HCT116 (cell line): ENCODE measurements around the gene PTPRZ1. TPM values are rescaled to one million over a fixed set of nuclear protein-coding genes. Genes with fewer than 3 reads are reported as not detected.

ENCODE experiments used
- ATAC-seq: fragments of 200-7000 bp; cut with Tn5 transposase; 2 replicates; pipeline ENCODE4 v1.9.1; 2020; ENCODE audit warnings: mild to moderate bottlenecking, moderate library complexity
- BruUV-seq: library from RNA; stranded (reverse); fragments of 400-500 nt; replicated peaks from 2 replicates; lab custom pipeline; 2021; lab: Mats Ljungman, UMichigan
- CTCF ChIA-PET: fragments of 300-600 bp; sonication (Branson Sonifier 250); formaldehyde crosslinking; loops from one replicate; lab custom pipeline; 2021; ENCODE audit warnings: antibody characterized with exemption; lab: Charles Lee
- POLR2A ChIA-PET: fragments of 300-600, 350-600 bp; sonication (Branson Sonifier 250); formaldehyde crosslinking; loops from one replicate; lab custom pipeline; 2021; ENCODE audit warnings: antibody characterized with exemption; lab: Charles Lee
- RAD21 ChIA-PET, 2 experiments: fragments of 300-600 bp; sonication (Branson Sonifier 250); formaldehyde crosslinking; loops; one replicate each; lab custom pipeline; 2023; ENCODE audit warnings: low total read pairs in 2 of 2; ENCODE audit not compliant: uncharacterized antibody in 2 of 2, unreplicated experiment in 2 of 2, low non-redundant PET in 1 of 2; lab: Charles Lee
- DNase-seq: peaks from one replicate; pipeline ENCODE4 v3.0.0-alpha.2; 2010; ENCODE audit warnings: low read depth, low spot score
- H2AFZ ChIP-seq: fragments of 200-600 bp; shearing (Covaris generic), sonication (generic); 2 replicates; pipeline ENCODE4 v1.6.1; 2017; ENCODE audit warnings: low read depth, mixed run types, mixed read lengths, antibody characterized with exemption, low read length; ENCODE audit not compliant: poor library complexity, severe bottlenecking
- H3K27ac ChIP-seq: 2 replicates; pipeline ENCODE4 v1.5.1; 2012; ENCODE audit warnings: low read depth, low read length
- H3K27me3 ChIP-seq: fragments of 200-600 bp; sonication (generic); 2 replicates; pipeline ENCODE4 v1.6.1; 2016; ENCODE audit warnings: mixed run types, low read length, mixed read lengths; ENCODE audit not compliant: insufficient read depth
- H3K36me3 ChIP-seq, 2 experiments: fragments of 200-500 bp in 1 of 2; fragments of 200-600 bp in 1 of 2; sonication (Bioruptor generic) in 1 of 2; sonication (generic) in 1 of 2; 2 replicates each; pipeline versions ENCODE4 v1.5.1 to v1.6.1; 2014 to 2016; ENCODE audit warnings: low read length in 2 of 2, inconsistent platforms in 1 of 2, mixed read lengths in 1 of 2, mixed run types in 1 of 2; ENCODE audit not compliant: insufficient read depth in 2 of 2, control insufficient read depth in 1 of 2
- H3K4me1 ChIP-seq, 2 experiments: fragments of 200-600 bp in 1 of 2; sonication (generic) in 1 of 2; 2 replicates each; pipeline versions ENCODE4 v1.5.1 to v1.6.1; 2012 to 2017; ENCODE audit warnings: low read length in 2 of 2, inconsistent platforms in 1 of 2, mild to moderate bottlenecking in 1 of 2, mixed read lengths in 1 of 2, mixed run types in 1 of 2, moderate library complexity in 1 of 2; ENCODE audit not compliant: insufficient read depth in 2 of 2, control insufficient read depth in 1 of 2
- H3K4me2 ChIP-seq: fragments of 200-600 bp; sonication (generic); 2 replicates; pipeline ENCODE4 v1.6.1; 2017; ENCODE audit warnings: mixed run types, low read length, mixed read lengths
- H3K4me3 ChIP-seq, 2 experiments: fragments of 200-600 bp in 1 of 2; sonication (generic) in 1 of 2; replicated peaks in 1 of 2; 2 replicates each; pipeline ENCODE4 v1.5.1; 2011 to 2016; ENCODE audit warnings: low read length in 2 of 2, control low read depth in 1 of 2, low read depth in 1 of 2, mild to moderate bottlenecking in 1 of 2, mixed read lengths in 1 of 2, mixed run types in 1 of 2
- H3K79me2 ChIP-seq: fragments of 200-600 bp; sonication (generic); 2 replicates; pipeline ENCODE4 v1.6.1; 2017; ENCODE audit warnings: mild to moderate bottlenecking, mixed run types, low read length, moderate library complexity, mixed read lengths; ENCODE audit not compliant: insufficient read depth
- H3K9ac ChIP-seq: fragments of 200-600 bp; sonication (generic); 2 replicates; pipeline ENCODE4 v1.6.1; 2016; ENCODE audit warnings: low read length, mixed read lengths
- H3K9me2 ChIP-seq: fragments of 200-600 bp; sonication (generic), shearing (Covaris generic); 2 replicates; pipeline ENCODE4 v1.6.1; 2017; ENCODE audit warnings: mixed run types, mild to moderate bottlenecking, moderate library complexity; ENCODE audit not compliant: insufficient read depth
- H3K9me3 ChIP-seq, 2 experiments: fragments of 200-500 bp in 1 of 2; fragments of 200-600 bp in 1 of 2; sonication (Bioruptor generic) in 1 of 2; sonication (generic) in 1 of 2; 2 replicates each; pipeline ENCODE4 v1.6.1; 2014 to 2017; ENCODE audit warnings: low read length in 2 of 2, mixed read lengths in 2 of 2, inconsistent platforms in 1 of 2, low read depth in 1 of 2, mild to moderate bottlenecking in 1 of 2, mixed run types in 1 of 2, moderate library complexity in 1 of 2; ENCODE audit not compliant: control insufficient read depth in 1 of 2, insufficient read depth in 1 of 2
- H4K20me1 ChIP-seq: fragments of 200-600 bp; sonication (generic), shearing (Covaris generic); 2 replicates; pipeline ENCODE4 v1.6.1; 2017; ENCODE audit warnings: mixed run types, mild to moderate bottlenecking, moderate library complexity; ENCODE audit not compliant: insufficient read depth
- ATF3 ChIP-seq: IDR thresholded peaks from 2 replicates; pipeline ENCODE4 v1.6.1; 2012
- CBX3 ChIP-seq: IDR thresholded peaks from 2 replicates; pipeline ENCODE4 v1.6.1; 2012; ENCODE audit warnings: low read depth
- CEBPB ChIP-seq: IDR thresholded peaks from 2 replicates; pipeline ENCODE4 v1.6.1; 2012; ENCODE audit warnings: low read depth
- CTCF ChIP-seq, 3 experiments: fragments of 200-600 bp in 1 of 3; sonication (generic) in 1 of 3; IDR thresholded peaks in 2 of 3; conservative IDR thresholded peaks in 1 of 3; 2 replicates each; pipeline ENCODE4 v1.5.1; 2012 to 2017; ENCODE audit warnings: low read depth in 2 of 3, low read length in 2 of 3, antibody characterized with exemption in 1 of 3, borderline replicate concordance in 1 of 3, control low read depth in 1 of 3, mild to moderate bottlenecking in 1 of 3, mixed read lengths in 1 of 3, mixed run types in 1 of 3, moderate library complexity in 1 of 3; ENCODE audit not compliant: insufficient read depth in 1 of 3
- ELF1 ChIP-seq: IDR thresholded peaks from 2 replicates; pipeline ENCODE4 v1.6.1; 2012; ENCODE audit warnings: low read depth, borderline replicate concordance
- EZH2 ChIP-seq: fragments of 200-600 bp; sonication (generic); IDR thresholded peaks from 2 replicates; pipeline ENCODE4 v1.6.1; 2017; ENCODE audit warnings: antibody characterized with exemption, mixed run types
- EZH2phosphoT487 ChIP-seq: fragments of 200-600 bp; IDR thresholded peaks from 2 replicates; pipeline ENCODE4 v1.6.1; 2018; ENCODE audit warnings: antibody characterized with exemption, borderline replicate concordance
- FOSL1 ChIP-seq: IDR thresholded peaks from 2 replicates; pipeline ENCODE4 v1.6.1; 2012; ENCODE audit warnings: low read depth
- MAX ChIP-seq: IDR thresholded peaks from 2 replicates; pipeline ENCODE4 v1.6.1; 2012
- POLR2A ChIP-seq: IDR thresholded peaks from 2 replicates; pipeline ENCODE4 v1.7.0; 2011; ENCODE audit warnings: borderline replicate concordance; ENCODE audit not compliant: insufficient read depth, insufficient read length; ENCODE audit errors: extremely low read depth
- POLR2AphosphoS5 ChIP-seq: IDR thresholded peaks from 2 replicates; pipeline ENCODE4 v1.6.1; 2011; ENCODE audit warnings: mild to moderate bottlenecking, low read depth, low read length, moderate library complexity
- RAD21 ChIP-seq: IDR thresholded peaks from 2 replicates; pipeline ENCODE4 v1.6.1; 2012; ENCODE audit warnings: low read depth, mild to moderate bottlenecking
- REST ChIP-seq: IDR thresholded peaks from 2 replicates; pipeline ENCODE4 v1.6.1; 2012; ENCODE audit warnings: low read depth
- SP1 ChIP-seq: IDR thresholded peaks from 2 replicates; pipeline ENCODE4 v1.6.1; 2012; ENCODE audit warnings: low read depth
- SRF ChIP-seq: IDR thresholded peaks from 2 replicates; pipeline ENCODE4 v1.6.1; 2012; ENCODE audit warnings: low read depth
- YY1 ChIP-seq: IDR thresholded peaks from 2 replicates; pipeline ENCODE4 v1.6.1; 2011; ENCODE audit warnings: low read length, low read depth, moderate library complexity, mild to moderate bottlenecking; ENCODE audit not compliant: insufficient replicate concordance; ENCODE audit errors: extremely low read depth
- ZNF274 ChIP-seq: fragments of 200-500 bp; sonication (Bioruptor generic); IDR thresholded peaks from 2 replicates; pipeline ENCODE4 v1.6.1; 2014; ENCODE audit warnings: mild to moderate bottlenecking, low read depth, low read length, inconsistent platforms
- intact Hi-C: fragments of 100-400 bp; cut with micrococcal nuclease; formaldehyde crosslinking; loops from 2 replicates; pipeline ENCODE4 v1.10.0; 2022
- total RNA-seq: library from RNA; stranded (reverse); gene quantifications from one replicate; pipeline ENCODE4 v1.2.1, GENCODE V29; 2021; ENCODE audit not compliant: unreplicated experiment

Gene PTPRZ1
- total RNA-seq, 1 experiment from 2014 or later, result 0.25 TPM

- intact Hi-C loops, result no loop called here
- Histone ChIP-seq H3K9ac (peak overlapping the region; percentile 29), H3K4me1 (peaks cover 3 to 19% of the 10 kb centered on the region in 2 experiments; a peak in 2 of 4 replicates), H3K9me3 (no peaks in the 10 kb centered on the region), H3K27me3 (no peaks in the 10 kb centered on the region), H3K4me3 (peak overlapping the region in 1 of 2 experiments; percentile 22; a peak in 2 of 4 replicates), H3K9me2 (no peaks in the 10 kb centered on the region), H2AFZ (peak overlapping the region; percentile 99), H3K79me2 (no peaks in the 10 kb centered on the region), H3K4me2 (peak overlapping the region; percentile 72), H4K20me1 (no peaks in the 10 kb centered on the region), H3K36me3 (no peaks in the 10 kb centered on the region), H3K27ac (no peak overlapping the region)
- peak; percentile 57 for DNase-seq
- TF ChIP-seq CBX3 (peak; percentile 60; the same call in 1 of the 2 replicates), ATF3 (no peak), EZH2 (no peak), CTCF (IDR thresholded peaks at IDR 0.05 in 2 of 3, conservative IDR thresholded peaks at IDR 0.05 in 1 of 3; ENCODE audit: borderline replicate concordance in 1 of 3, insufficient read depth in 1 of 3, low read depth in 2 of 3, low read length in 2 of 3) (peak in 2 of 3 experiments; percentile 14 to 15; a peak in 1 of 6 replicates), ELF1 (no peak), YY1 (no peak), EZH2phosphoT487 (no peak), SRF (no peak), CEBPB (no peak), SP1 (no peak), FOSL1 (peak; percentile 54; the same call in 1 of the 2 replicates), POLR2A (no peak), ZNF274 (no peak), RAD21 (peak; percentile 58), MAX (peak; percentile 63; the same call in 1 of the 2 replicates), REST (no peak), POLR2AphosphoS5 (no peak)
- ChIA-PET POLR2A (interaction anchor here (0.9 kb wide), 1 partner anchor 205 kb away, joined by 3 read pairs; no protein-coding TSS in a partner anchor), CTCF (no interaction called here), RAD21 (no interaction called here)
- ATAC-seq, result peak; percentile 93
- no TSS peak for BruUV-seq
Observed at GRCh38 chr7:121961089-121961867, 88.3 kb downstream of the PTPRZ1 start.
